ENCODE results near the gene IQSEC1. TPM values are rescaled to one million over a fixed set of nuclear protein-coding genes. Genes with fewer than 3 reads are reported as not detected.

The IQSEC1 gene
- total and polyA plus RNA-seq, 2 experiments from 2014 or later: 21.2 to 24.7 TPM

DNA sequence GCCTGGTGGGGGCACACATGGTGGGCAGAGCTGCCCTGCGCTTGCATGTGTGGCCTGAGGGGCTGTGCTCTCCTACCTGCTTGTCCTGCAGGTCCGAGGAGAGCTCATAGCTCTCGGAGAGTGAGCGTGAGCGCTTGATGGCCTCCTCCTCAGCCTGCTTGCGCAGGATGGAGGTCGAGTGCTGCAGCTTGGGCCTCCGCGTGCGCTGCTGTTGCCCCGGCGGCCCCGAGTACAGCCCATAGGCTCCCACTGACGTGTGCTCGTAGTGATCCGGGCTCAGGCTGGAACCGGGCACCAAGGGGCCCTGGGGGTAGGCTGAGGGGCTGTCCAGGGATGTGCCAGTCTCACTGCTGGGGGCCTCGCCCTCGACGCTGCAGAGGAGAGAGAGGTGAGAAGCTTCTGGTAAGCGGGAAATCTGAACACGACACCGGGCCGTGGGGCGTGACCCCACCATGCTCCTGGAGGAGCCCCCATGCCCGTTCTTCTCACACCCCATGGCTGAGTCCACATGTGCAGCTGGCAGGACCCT lies 131.7 kb downstream of the IQSEC1 start:
- Histone ChIP-seq H3K4me2 (no peak overlapping the region), H3K36me3 (replicated peaks; ENCODE audit: insufficient read depth, low read depth) (no peaks in the 10 kb centered on the region), H3K79me2 (peaks cover 22% of the 10 kb centered on the region), H3K4me1 (ENCODE audit: insufficient read depth) (peaks cover 23% of the 10 kb centered on the region), H2AFZ (no peak overlapping the region), H3K27ac (no peak overlapping the region), H3K27me3 (no peaks in the 10 kb centered on the region), H3K9me3 (ENCODE audit: low read depth) (no peaks in the 10 kb centered on the region), H4K20me1 (ENCODE audit: insufficient read depth, poor library complexity, severe bottlenecking) (peaks cover 22% of the 10 kb centered on the region), H3K9me2 (replicated peaks; ENCODE audit: insufficient read depth) (no peaks in the 10 kb centered on the region), H3K4me3 (no peak overlapping the region)
- no peak for DNase-seq (ENCODE audit: low spot score)
- 95% methylated on average over 25 of the region's 26 CpGs for WGBS (ENCODE audit: low lambda C conversion rate, missing lambda C conversion rate)
- TF ChIP-seq EZH2phosphoT487 (IDR thresholded peaks at IDR 0.05; ENCODE audit: low read depth, severe bottlenecking, unreplicated experiment): no peak
- TF ChIP-seq EZH2 (IDR thresholded peaks at IDR 0.05; ENCODE audit: borderline replicate concordance): no peak
- TF ChIP-seq, protein P1, sequence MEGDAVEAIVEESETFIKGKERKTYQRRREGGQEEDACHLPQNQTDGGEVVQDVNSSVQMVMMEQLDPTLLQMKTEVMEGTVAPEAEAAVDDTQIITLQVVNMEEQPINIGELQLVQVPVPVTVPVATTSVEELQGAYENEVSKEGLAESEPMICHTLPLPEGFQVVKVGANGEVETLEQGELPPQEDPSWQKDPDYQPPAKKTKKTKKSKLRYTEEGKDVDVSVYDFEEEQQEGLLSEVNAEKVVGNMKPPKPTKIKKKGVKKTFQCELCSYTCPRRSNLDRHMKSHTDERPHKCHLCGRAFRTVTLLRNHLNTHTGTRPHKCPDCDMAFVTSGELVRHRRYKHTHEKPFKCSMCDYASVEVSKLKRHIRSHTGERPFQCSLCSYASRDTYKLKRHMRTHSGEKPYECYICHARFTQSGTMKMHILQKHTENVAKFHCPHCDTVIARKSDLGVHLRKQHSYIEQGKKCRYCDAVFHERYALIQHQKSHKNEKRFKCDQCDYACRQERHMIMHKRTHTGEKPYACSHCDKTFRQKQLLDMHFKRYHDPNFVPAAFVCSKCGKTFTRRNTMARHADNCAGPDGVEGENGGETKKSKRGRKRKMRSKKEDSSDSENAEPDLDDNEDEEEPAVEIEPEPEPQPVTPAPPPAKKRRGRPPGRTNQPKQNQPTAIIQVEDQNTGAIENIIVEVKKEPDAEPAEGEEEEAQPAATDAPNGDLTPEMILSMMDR (IDR thresholded peaks at IDR 0.05; ENCODE audit: poor library complexity): no peak

DNA sequence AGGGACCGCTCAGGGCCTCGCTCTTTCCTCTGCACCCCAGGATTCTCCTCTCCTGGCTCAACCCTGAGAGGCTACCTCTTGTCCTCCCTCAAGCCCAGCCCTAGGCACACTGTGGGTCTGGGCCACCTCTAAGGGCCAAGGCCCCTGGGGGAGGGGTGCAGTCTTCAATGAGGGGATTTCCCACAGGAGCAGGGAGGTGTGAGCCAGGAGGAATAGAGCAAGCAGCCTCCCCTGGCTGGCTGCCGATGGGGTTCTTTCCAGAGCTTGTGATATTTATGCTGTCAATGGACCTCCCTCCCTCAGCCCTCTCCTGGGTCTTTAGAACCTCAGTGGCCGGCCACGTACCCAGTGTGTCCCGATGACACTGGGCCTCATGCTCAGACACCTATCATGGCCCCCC lies 132.4 kb downstream of the IQSEC1 start:
- peaks cover 22% of the 10 kb centered on the region for H4K20me1 ChIP-seq (ENCODE audit: insufficient read depth, poor library complexity, severe bottlenecking)
- no peaks in the 10 kb centered on the region for H3K36me3 ChIP-seq (replicated peaks; ENCODE audit: insufficient read depth, low read depth)
- no peak overlapping the region for H2AFZ ChIP-seq
- H3K4me2 ChIP-seq: no peak overlapping the region
- no peak overlapping the region for H3K27ac ChIP-seq
- TF ChIP-seq EZH2phosphoT487 (IDR thresholded peaks at IDR 0.05; ENCODE audit: low read depth, severe bottlenecking, unreplicated experiment) (no peak), EZH2 (IDR thresholded peaks at IDR 0.05; ENCODE audit: borderline replicate concordance) (no peak)
- TF ChIP-seq, protein P1 (IDR thresholded peaks at IDR 0.05; ENCODE audit: poor library complexity): no peak
- no peak overlapping the region for H3K4me3 ChIP-seq
- H3K79me2 ChIP-seq: peaks cover 15% of the 10 kb centered on the region
- 99% methylated on average over 6 of the region's 6 CpGs for WGBS (ENCODE audit: low lambda C conversion rate, missing lambda C conversion rate)
- H3K4me1 ChIP-seq (ENCODE audit: insufficient read depth): peaks cover 23% of the 10 kb centered on the region
- H3K9me2 ChIP-seq (replicated peaks; ENCODE audit: insufficient read depth): no peaks in the 10 kb centered on the region
- no peaks in the 10 kb centered on the region for H3K9me3 ChIP-seq (ENCODE audit: low read depth)
- no peak for DNase-seq (ENCODE audit: low spot score)
- no peaks in the 10 kb centered on the region for H3K27me3 ChIP-seq

DNA sequence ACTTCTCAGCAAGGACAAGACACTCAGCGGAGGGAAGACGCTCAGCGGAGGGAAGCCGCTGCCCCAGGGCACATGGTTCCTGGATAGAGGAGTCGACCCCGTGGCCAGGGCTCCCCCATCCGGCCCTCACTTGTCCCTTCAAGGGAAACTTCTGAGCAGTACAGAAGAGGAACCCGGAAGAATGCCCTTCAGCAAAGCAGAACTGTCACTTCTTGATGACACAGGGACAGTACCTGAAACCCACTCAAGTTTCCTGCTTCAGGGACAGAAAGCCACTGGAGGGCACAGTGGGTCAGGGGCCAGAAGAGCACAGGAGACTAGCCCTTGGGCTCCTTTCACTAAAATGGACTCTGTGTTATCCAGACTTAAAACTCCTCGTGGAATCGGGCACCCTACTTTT lies 134.1 kb downstream of the IQSEC1 start:
- no peaks in the 10 kb centered on the region for H3K36me3 ChIP-seq (replicated peaks; ENCODE audit: insufficient read depth, low read depth)
- TF ChIP-seq EZH2phosphoT487 (IDR thresholded peaks at IDR 0.05; ENCODE audit: low read depth, severe bottlenecking, unreplicated experiment) (no peak), EZH2 (IDR thresholded peaks at IDR 0.05; ENCODE audit: borderline replicate concordance) (no peak)
- TF ChIP-seq, protein P1 (IDR thresholded peaks at IDR 0.05; ENCODE audit: poor library complexity): no peak
- H3K4me3 ChIP-seq: no peak overlapping the region
- 98% methylated on average over 10 of the region's 10 CpGs for WGBS (ENCODE audit: low lambda C conversion rate, missing lambda C conversion rate)
- peaks cover 11% of the 10 kb centered on the region for H4K20me1 ChIP-seq (ENCODE audit: insufficient read depth, poor library complexity, severe bottlenecking)
- H3K9me2 ChIP-seq (replicated peaks; ENCODE audit: insufficient read depth): no peaks in the 10 kb centered on the region
- H2AFZ ChIP-seq: no peak overlapping the region
- H3K4me2 ChIP-seq: no peak overlapping the region
- peaks cover 12% of the 10 kb centered on the region for H3K4me1 ChIP-seq (ENCODE audit: insufficient read depth)
- H3K9me3 ChIP-seq (ENCODE audit: low read depth): no peaks in the 10 kb centered on the region
- H3K27me3 ChIP-seq: no peaks in the 10 kb centered on the region
- H3K79me2 ChIP-seq: peaks cover 6% of the 10 kb centered on the region
- H3K27ac ChIP-seq: peak overlapping the region; percentile 55
- DNase-seq (ENCODE audit: low spot score): no peak

Data from hepatocyte (in vitro differentiated cells).